ENCODE measurements around the gene CCDC71.

DNA sequence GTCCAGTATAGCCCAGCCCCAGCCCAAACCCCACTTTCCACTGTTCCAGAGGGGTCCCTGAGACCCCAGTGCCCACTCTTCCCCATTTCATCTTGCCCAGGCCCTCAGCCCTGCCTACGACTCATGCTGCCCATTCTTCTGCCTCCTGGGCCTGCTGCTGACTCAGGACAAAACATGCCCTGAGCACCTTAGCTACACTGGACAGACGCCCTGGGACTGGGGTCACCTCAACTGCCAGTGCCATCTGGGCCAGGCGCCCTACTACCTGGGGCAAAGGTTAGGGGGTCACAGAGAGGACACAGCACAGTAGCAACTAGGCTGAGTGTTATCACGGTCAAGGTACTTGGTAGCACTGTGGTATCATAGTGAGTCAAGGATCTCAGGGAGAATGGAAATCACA lies 30.6 kb downstream of the CCDC71 start:
- TF ChIP-seq POLR2A (IDR thresholded peaks at IDR 0.05) (no peak), POLR2AphosphoS5 (IDR thresholded peaks at IDR 0.05) (no peak), EP300 (IDR thresholded peaks at IDR 0.05) (no peak)
- TF ChIP-seq, protein P1, sequence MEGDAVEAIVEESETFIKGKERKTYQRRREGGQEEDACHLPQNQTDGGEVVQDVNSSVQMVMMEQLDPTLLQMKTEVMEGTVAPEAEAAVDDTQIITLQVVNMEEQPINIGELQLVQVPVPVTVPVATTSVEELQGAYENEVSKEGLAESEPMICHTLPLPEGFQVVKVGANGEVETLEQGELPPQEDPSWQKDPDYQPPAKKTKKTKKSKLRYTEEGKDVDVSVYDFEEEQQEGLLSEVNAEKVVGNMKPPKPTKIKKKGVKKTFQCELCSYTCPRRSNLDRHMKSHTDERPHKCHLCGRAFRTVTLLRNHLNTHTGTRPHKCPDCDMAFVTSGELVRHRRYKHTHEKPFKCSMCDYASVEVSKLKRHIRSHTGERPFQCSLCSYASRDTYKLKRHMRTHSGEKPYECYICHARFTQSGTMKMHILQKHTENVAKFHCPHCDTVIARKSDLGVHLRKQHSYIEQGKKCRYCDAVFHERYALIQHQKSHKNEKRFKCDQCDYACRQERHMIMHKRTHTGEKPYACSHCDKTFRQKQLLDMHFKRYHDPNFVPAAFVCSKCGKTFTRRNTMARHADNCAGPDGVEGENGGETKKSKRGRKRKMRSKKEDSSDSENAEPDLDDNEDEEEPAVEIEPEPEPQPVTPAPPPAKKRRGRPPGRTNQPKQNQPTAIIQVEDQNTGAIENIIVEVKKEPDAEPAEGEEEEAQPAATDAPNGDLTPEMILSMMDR (IDR thresholded peaks at IDR 0.05) = no peak
